H9 (cell line): ENCODE data around the gene WDR13. TPM values are rescaled to one million over a fixed set of nuclear protein-coding genes. Genes with fewer than 3 reads are reported as not detected.
A peak's percentile ranks its signal among the peaks of the same experiment; 100 is the strongest.

Experiments
- DNase-seq: peaks from one replicate; pipeline ENCODE4 v3.0.0-alpha.2; 2017
- H2AFZ ChIP-seq: one replicate; pipeline ENCODE4 v1.6.1; 2013; ENCODE audit warnings: mild to moderate bottlenecking, low read length, control low read depth, moderate library complexity
- H2AK5ac ChIP-seq: 2 replicates; pipeline ENCODE4 v1.6.1; 2013; ENCODE audit warnings: low read length, control low read depth, mixed read lengths; ENCODE audit not compliant: insufficient read length
- H2BK120ac ChIP-seq: one replicate; pipeline ENCODE4 v1.6.1; 2013; ENCODE audit warnings: low read depth, mild to moderate bottlenecking, low read length, control low read depth, inconsistent platforms; ENCODE audit not compliant: poor library complexity, severe bottlenecking
- H2BK12ac ChIP-seq: 2 replicates; pipeline ENCODE4 v1.6.1; 2013; ENCODE audit warnings: low read length, control low read depth, mixed read lengths, low read depth; ENCODE audit not compliant: insufficient read length
- H2BK15ac ChIP-seq: 2 replicates; pipeline ENCODE4 v1.6.1; 2013; ENCODE audit warnings: low read depth, low read length, control low read depth
- H2BK20ac ChIP-seq: one replicate; pipeline ENCODE4 v1.6.1; 2013; ENCODE audit warnings: low read depth, mild to moderate bottlenecking, low read length, control low read depth, inconsistent platforms; ENCODE audit not compliant: poor library complexity, severe bottlenecking
- H2BK5ac ChIP-seq: 2 replicates; pipeline ENCODE4 v1.6.1; 2013; ENCODE audit warnings: low read length, control low read depth, mixed read lengths; ENCODE audit not compliant: insufficient read length
- H3K14ac ChIP-seq: 2 replicates; pipeline ENCODE4 v1.6.1; 2013; ENCODE audit warnings: low read length, control low read depth; ENCODE audit not compliant: insufficient read depth
- H3K18ac ChIP-seq: 2 replicates; pipeline ENCODE4 v1.6.1; 2013; ENCODE audit warnings: low read depth, mild to moderate bottlenecking, mixed read lengths, low read length, control low read depth; ENCODE audit not compliant: insufficient read length
- H3K23ac ChIP-seq: 2 replicates; pipeline ENCODE4 v1.6.1; 2013; ENCODE audit warnings: low read length, control low read depth, mixed read lengths, low read depth; ENCODE audit not compliant: insufficient read length
- H3K23me2 ChIP-seq: 2 replicates; pipeline ENCODE4 v1.6.1; 2013; ENCODE audit warnings: low read depth, mild to moderate bottlenecking, mixed read lengths, low read length, control low read depth; ENCODE audit not compliant: insufficient read length, poor library complexity, severe bottlenecking
- H3K27ac ChIP-seq: 2 replicates; pipeline ENCODE4 v1.5.1; 2013; ENCODE audit warnings: low read length, control low read depth, mixed read lengths, low read depth; ENCODE audit not compliant: insufficient read length
- H3K27me3 ChIP-seq: 2 replicates; pipeline ENCODE4 v1.6.1; 2013; ENCODE audit warnings: low read length, control low read depth, inconsistent platforms; ENCODE audit not compliant: insufficient read depth
- H3K4ac ChIP-seq: 2 replicates; pipeline ENCODE4 v1.6.1; 2013; ENCODE audit warnings: low read depth, mild to moderate bottlenecking, control low read depth, inconsistent platforms, low read length, moderate library complexity
- H3K4me1 ChIP-seq: 2 replicates; pipeline ENCODE4 v1.6.1; 2013; ENCODE audit warnings: low read length, control low read depth, inconsistent platforms; ENCODE audit not compliant: insufficient read depth
- H3K4me2 ChIP-seq: 2 replicates; pipeline ENCODE4 v1.6.1; 2013; ENCODE audit warnings: low read length, control low read depth, mixed read lengths; ENCODE audit not compliant: insufficient read length, insufficient read depth
- H3K56ac ChIP-seq: 2 replicates; pipeline ENCODE4 v1.6.1; 2013; ENCODE audit warnings: low read depth, mild to moderate bottlenecking, mixed read lengths, low read length, control low read depth; ENCODE audit not compliant: insufficient read length
- H3K79me1 ChIP-seq: 2 replicates; pipeline ENCODE4 v1.6.1; 2013; ENCODE audit warnings: low read depth, mild to moderate bottlenecking, moderate library complexity, low read length, control low read depth, inconsistent platforms; ENCODE audit not compliant: insufficient read depth, poor library complexity, severe bottlenecking
- H3K79me2 ChIP-seq: 2 replicates; pipeline ENCODE4 v1.6.1; 2013; ENCODE audit warnings: low read length, control low read depth, inconsistent platforms; ENCODE audit not compliant: insufficient read depth
- H3K9ac ChIP-seq: 2 replicates; pipeline ENCODE4 v1.6.1; 2013; ENCODE audit warnings: low read length, control low read depth, mixed read lengths; ENCODE audit not compliant: insufficient read length; ENCODE audit errors: extremely low read depth
- H3K9me3 ChIP-seq: one replicate; pipeline ENCODE4 v1.6.1; 2013; ENCODE audit warnings: low read depth, low read length, inconsistent platforms; ENCODE audit not compliant: control insufficient read depth
- H3T11ph ChIP-seq: one replicate; pipeline ENCODE4 v1.6.1; 2013; ENCODE audit warnings: mild to moderate bottlenecking, low read length, control low read depth, inconsistent platforms
- H4K20me1 ChIP-seq: one replicate; pipeline ENCODE4 v1.6.1; 2013; ENCODE audit not compliant: control insufficient read depth, insufficient read length, insufficient read depth
- H4K5ac ChIP-seq: 2 replicates; pipeline ENCODE4 v1.6.1; 2013; ENCODE audit warnings: low read depth, mild to moderate bottlenecking, mixed read lengths, low read length, control low read depth; ENCODE audit not compliant: insufficient read length
- H4K8ac ChIP-seq: replicated peaks from 2 replicates; pipeline ENCODE4 v1.6.1; 2013; ENCODE audit warnings: low read length, control low read depth, mixed read lengths, low read depth; ENCODE audit not compliant: insufficient read length
- H4K91ac ChIP-seq: 2 replicates; pipeline ENCODE4 v1.6.1; 2013; ENCODE audit warnings: low read depth, mild to moderate bottlenecking, moderate library complexity, mixed read lengths, low read length, control low read depth; ENCODE audit not compliant: insufficient read length
- H3K27ac Mint-ChIP-seq, 3 experiments: 2 replicates in 2 of 3; 3 replicates in 1 of 3; pipeline ENCODE4 v1.8.0; 2020 to 2021; ENCODE audit warnings: mixed read lengths in 3 of 3, mild to moderate bottlenecking in 1 of 3, moderate library complexity in 1 of 3
- H3K27me3 Mint-ChIP-seq: 2 replicates; pipeline ENCODE4 v1.8.0; 2021; ENCODE audit warnings: low read depth, mild to moderate bottlenecking, moderate library complexity, mixed read lengths
- H3K36me3 Mint-ChIP-seq, 3 experiments: 2 replicates in 2 of 3; 3 replicates in 1 of 3; pipeline ENCODE4 v1.8.0; 2020 to 2021; ENCODE audit warnings: low read depth in 3 of 3, mixed read lengths in 3 of 3; ENCODE audit not compliant: insufficient read depth in 1 of 3
- H3K4me1 Mint-ChIP-seq, 2 experiments: 2 replicates each; pipeline ENCODE4 v1.8.0; 2020; ENCODE audit warnings: mixed read lengths in 2 of 2
- H3K4me3 Mint-ChIP-seq, 2 experiments: 2 replicates in 1 of 2; 3 replicates in 1 of 2; pipeline ENCODE4 v1.8.0; 2020 to 2021; ENCODE audit warnings: mild to moderate bottlenecking in 2 of 2, mixed read lengths in 2 of 2, moderate library complexity in 1 of 2
- H3K9me3 Mint-ChIP-seq, 2 experiments: 2 replicates in 1 of 2; 3 replicates in 1 of 2; pipeline ENCODE4 v1.8.0; 2020; ENCODE audit warnings: mild to moderate bottlenecking in 2 of 2, mixed read lengths in 2 of 2, moderate library complexity in 1 of 2
- CTCF ChIP-seq: fragments of 200-600 bp; sonication (generic); conservative IDR thresholded peaks from 3 replicates; pipeline ENCODE4 v1.8.0; 2021; ENCODE audit warnings: antibody characterized with exemption, mild to moderate bottlenecking
- WGBS: extraction: QIAGEN DNeasy Blood & Tissue Kit; methylation state at CpG from one replicate; pipeline ENCODE4 v1.1.7; 2013; ENCODE audit warnings: missing lambda C conversion rate, low lambda C conversion rate, mixed read lengths; ENCODE audit not compliant: insufficient read length; ENCODE audit errors: extremely low coverage; 5-methylcytosine and 5-hydroxymethylcytosine counted together
- total RNA-seq: library from RNA; stranded (reverse); gene quantifications from 2 replicates; pipeline ENCODE4 v1.2.1, GENCODE V29; 2021

WDR13 gene
- total RNA-seq, 1 experiment from 2014 or later = 29.4 TPM

- no peak overlapping the region for H3K4me2 ChIP-seq
- H2BK5ac ChIP-seq = no peak overlapping the region
- H3K27ac Mint-ChIP-seq = no peak overlapping the region
- H4K5ac ChIP-seq = no peak overlapping the region
- TF ChIP-seq CTCF = peak; percentile 71; the same call in 2 of the 3 replicates
- no peaks in the 10 kb centered on the region for H3K27me3 Mint-ChIP-seq
- no peak overlapping the region for H3K9ac ChIP-seq
- no peak overlapping the region for H3K23ac ChIP-seq
- peak overlapping the region in 1 of 2 experiments; percentile 38; a peak in 1 of 5 replicates for H3K4me3 Mint-ChIP-seq
- H3K23me2 ChIP-seq = no peaks in the 10 kb centered on the region
- peak; percentile 87 for DNase-seq
- peaks cover 6% of the 10 kb centered on the region for H3K9me3 ChIP-seq
- no peak overlapping the region for H2AFZ ChIP-seq
- WGBS = no CpG with 5 or more reads among the region's 18 CpGs
- no peak overlapping the region for H2BK15ac ChIP-seq
- H4K20me1 ChIP-seq = no peaks in the 10 kb centered on the region
- no peak overlapping the region for H3K4ac ChIP-seq
- H3K36me3 Mint-ChIP-seq = peaks cover 0 to 10% (median 8%) of the 10 kb centered on the region in 3 experiments; a peak in 4 of 7 replicates
- H3K56ac ChIP-seq = no peak overlapping the region
- H2BK120ac ChIP-seq = no peak overlapping the region
- no peak overlapping the region for H3K27ac ChIP-seq
- H3K27me3 ChIP-seq = no peaks in the 10 kb centered on the region
- no peak overlapping the region for H2BK12ac ChIP-seq
- H2BK20ac ChIP-seq = no peak overlapping the region
- peaks cover 48 to 49% of the 10 kb centered on the region in 2 experiments for H3K9me3 Mint-ChIP-seq
- H3K4me1 ChIP-seq = no peaks in the 10 kb centered on the region
- no peak overlapping the region for H3K18ac ChIP-seq
- no peak overlapping the region for H4K8ac ChIP-seq
- H2AK5ac ChIP-seq = no peak overlapping the region
- H3K79me2 ChIP-seq = no peaks in the 10 kb centered on the region
- no peak overlapping the region for H3T11ph ChIP-seq
- H3K4me1 Mint-ChIP-seq = no peaks in the 10 kb centered on the region; a peak in 1 of 4 replicates
- H3K79me1 ChIP-seq = no peaks in the 10 kb centered on the region
- H3K14ac ChIP-seq = no peak overlapping the region
- H4K91ac ChIP-seq = no peak overlapping the region
Measured at GRCh38 chrX:48631376-48632090, 34.2 kb downstream of the WDR13 start.
